GM19328 (cell line): ENCODE measurements around the gene TBL2.
"Not testable (repeated sequence)": the region's sequence is repeated elsewhere in the genome, so short reads cannot be mapped to it uniquely, and the experiment has no call there.

Experiments used
- ATAC-seq: cut with Tn5 transposase; IDR thresholded peaks from one replicate; pipeline ENCODE4 v1.9.1; 2021; ENCODE audit warnings: mild to moderate bottlenecking, moderate library complexity; ENCODE audit not compliant: unreplicated experiment

The TBL2 gene

GRCh38 chr7:73537051-73537450 lies 41.3 kb downstream of the TBL2 start:
- no peak for ATAC-seq

- no peak for ATAC-seq
Observed at GRCh38 chr7:73536479-73536878, 41.9 kb downstream of the TBL2 start.

GRCh38 chr7:73535918-73536317 lies 42.5 kb downstream of the TBL2 start:
- not testable (repeated sequence) for ATAC-seq

- ATAC-seq: no peak
Observed at GRCh38 chr7:73533742-73534141, 44.6 kb downstream of the TBL2 start.

DNA sequence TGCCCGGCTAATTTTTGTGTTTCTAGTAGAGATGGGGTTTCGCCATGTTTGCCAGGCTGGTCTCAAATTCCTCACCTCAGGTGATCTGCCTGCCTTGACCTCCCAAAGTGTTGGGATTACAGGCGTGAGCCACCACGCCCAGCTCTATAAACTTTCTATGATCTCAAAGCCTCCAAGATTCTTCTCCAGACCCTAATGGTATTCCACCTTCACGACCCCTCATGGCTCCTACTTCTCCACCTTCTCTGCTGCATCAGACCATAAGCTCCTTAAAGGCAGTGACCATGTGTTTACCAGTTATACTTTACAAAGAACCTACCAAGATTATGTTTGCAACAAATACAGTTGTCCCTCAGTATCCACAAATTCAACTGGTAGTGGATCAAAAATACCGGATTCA lies 46.2 kb downstream of the TBL2 start:
- no peak for ATAC-seq

DNA sequence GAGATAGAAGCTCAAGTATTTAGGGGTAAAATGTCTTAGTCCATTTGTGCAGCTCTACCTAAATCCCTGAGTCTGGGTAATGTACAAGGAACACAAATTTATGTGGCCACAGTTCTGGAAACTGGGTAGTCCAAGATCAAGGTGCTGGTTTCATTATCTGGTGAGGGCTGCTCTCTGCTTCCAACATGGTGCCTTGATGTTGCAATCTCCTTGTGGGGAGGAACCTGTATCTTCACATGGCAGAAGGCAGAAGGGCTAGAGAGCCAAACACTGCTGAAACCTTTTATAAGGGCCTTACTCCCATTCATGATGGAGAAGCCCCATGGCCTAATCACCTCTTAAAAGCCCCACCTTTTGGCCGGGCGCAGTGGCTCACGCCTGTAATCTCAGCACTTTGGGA lies 47.6 kb downstream of the TBL2 start:
- ATAC-seq: no peak

- no peak for ATAC-seq
Observed at GRCh38 chr7:73526896-73527821, 51.2 kb downstream of the TBL2 start.

DNA sequence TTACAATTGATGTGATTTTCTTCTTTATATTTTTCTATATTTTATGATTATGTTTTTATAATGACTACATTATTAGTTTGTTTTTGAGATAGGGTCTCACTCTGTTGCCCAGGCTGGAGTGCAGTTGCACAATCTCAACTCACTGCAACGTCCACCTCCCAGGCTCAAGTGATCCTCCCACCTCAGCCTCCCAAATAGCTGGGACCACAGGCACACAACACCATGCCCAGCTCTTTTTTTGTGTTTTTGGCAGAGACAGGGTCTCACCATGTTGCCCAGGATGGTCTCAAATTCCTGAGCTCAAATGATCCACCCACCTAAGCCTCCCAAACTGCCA lies 52.3 kb downstream of the TBL2 start:
- not testable (repeated sequence) for ATAC-seq

- peak; percentile 78 for ATAC-seq
Observed at GRCh38 chr7:73522105-73522872, 56.1 kb downstream of the TBL2 start, which contains the start of gene BAZ1B. TSS of gene BAZ1B (minus strand) at chr7:73522293. CDS start at chr7:73521933, 360 bp downstream.

GRCh38 chr7:73521636-73522104 lies 56.7 kb downstream of the TBL2 start:
- peak; percentile 40 for ATAC-seq

- peak; percentile 1 for ATAC-seq
Observed at GRCh38 chr7:73520673-73521635, 57.4 kb downstream of the TBL2 start.

DNA sequence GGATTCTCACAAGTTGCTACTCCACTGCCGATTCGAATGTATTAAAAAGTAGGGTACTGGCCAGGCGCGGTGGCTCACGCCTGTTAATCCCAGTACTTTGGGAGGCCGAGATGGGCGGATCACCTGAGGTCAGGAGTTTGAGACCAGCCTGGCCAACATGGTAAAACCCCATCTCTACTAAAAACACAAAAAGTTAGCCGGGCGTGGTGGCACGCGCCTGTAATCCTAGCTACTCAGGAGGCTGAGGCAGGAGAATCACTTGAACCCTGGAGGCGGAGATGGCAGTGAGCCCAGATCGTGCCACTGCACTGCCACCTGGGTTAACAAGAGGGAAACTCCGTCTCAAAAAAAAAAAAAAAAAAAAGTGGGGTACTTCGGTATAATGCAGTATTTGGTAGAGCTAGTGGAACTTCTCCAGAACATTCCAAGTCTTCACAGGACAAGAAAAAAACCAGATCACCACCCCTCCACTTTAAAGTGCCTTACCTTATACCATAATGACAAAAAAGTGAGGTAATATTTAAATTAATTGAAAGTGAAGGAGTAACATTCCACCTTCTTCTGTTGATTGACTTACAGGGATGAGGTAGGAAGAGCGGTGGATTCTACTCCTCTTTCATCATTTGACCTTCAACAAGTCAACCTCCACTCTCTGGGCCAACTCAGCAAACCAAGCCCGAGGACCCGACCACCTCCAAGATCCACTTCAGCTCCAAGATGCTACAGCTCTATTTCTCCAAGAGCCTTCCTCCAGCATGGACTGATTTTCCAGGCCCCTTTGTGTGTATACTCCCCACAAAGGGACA lies 58.3 kb downstream of the TBL2 start:
- no peak for ATAC-seq

- ATAC-seq: no peak
Observed at GRCh38 chr7:73518470-73518869, 59.9 kb downstream of the TBL2 start.
